HEK293 (cell line): Measurements from ENCODE around the gene ACOT7.

ENCODE experiments used
- CTCF ChIA-PET: fragments of 350-600 bp; formaldehyde crosslinking; extraction: SDS; loops from one replicate; lab custom pipeline; 2021; ENCODE audit warnings: antibody characterized with exemption; lab: Yijun Ruan, JAX
- POLR2A ChIA-PET: fragments of 300-600 bp; formaldehyde crosslinking; extraction: SDS; loops from one replicate; lab custom pipeline; 2020; ENCODE audit warnings: antibody characterized with exemption, inconsistent platforms; lab: Yijun Ruan, JAX
- H3K27ac ChIP-seq: fragments of 200-500 bp; sonication (Bioruptor generic); 2 replicates; pipeline ENCODE4 v1.5.1; 2014; ENCODE audit warnings: low read depth, low read length, control low read depth, inconsistent platforms; ENCODE audit errors: extremely low read depth
- H3K36me3 ChIP-seq, 2 experiments: fragments of 200-500 bp in 1 of 2; sonication (Bioruptor generic) in 1 of 2; 1 replicate in 1 of 2; 2 replicates in 1 of 2; pipeline ENCODE4 v1.5.1; 2014 to 2017; ENCODE audit warnings: inconsistent platforms in 2 of 2, low read length in 2 of 2; ENCODE audit not compliant: control insufficient read depth in 2 of 2, insufficient read depth in 1 of 2
- H3K4me1 ChIP-seq: fragments of 200-500 bp; sonication (Bioruptor generic); 2 replicates; pipeline ENCODE4 v1.5.1; 2014; ENCODE audit warnings: mild to moderate bottlenecking, low read length, inconsistent platforms; ENCODE audit not compliant: control insufficient read depth, insufficient read depth
- H3K4me3 ChIP-seq: 2 replicates; pipeline ENCODE4 v1.5.1; 2011; ENCODE audit warnings: low read depth, mild to moderate bottlenecking, control low read depth, low read length, moderate library complexity
- H3K9me3 ChIP-seq: fragments of 200-500 bp; sonication (Bioruptor generic); 2 replicates; pipeline ENCODE4 v1.5.1; 2014; ENCODE audit warnings: low read depth, low read length, inconsistent platforms; ENCODE audit not compliant: control insufficient read depth, insufficient read depth
- BCL11A ChIP-seq: fragments of 450-650 bp; formaldehyde crosslinking; IDR thresholded peaks from 2 replicates; pipeline ENCODE4 v1.5.1; 2016; ENCODE audit warnings: low read depth, missing biosample characterization, missing genetic modification characterization
- GFI1B ChIP-seq: fragments of 450-650 bp; formaldehyde crosslinking; IDR thresholded peaks from 2 replicates; pipeline ENCODE4 v1.5.1; 2016; ENCODE audit warnings: missing biosample characterization, missing genetic modification characterization
- GLIS1 ChIP-seq: fragments of 450-650 bp; formaldehyde crosslinking; IDR thresholded peaks from 2 replicates; pipeline ENCODE4 v1.5.1; 2016; ENCODE audit warnings: missing biosample characterization, missing genetic modification characterization
- ZEB2 ChIP-seq: fragments of 450-650 bp; formaldehyde crosslinking; IDR thresholded peaks from 2 replicates; pipeline ENCODE4 v1.5.1; 2016; ENCODE audit warnings: missing biosample characterization, missing genetic modification characterization
- ZFP69B ChIP-seq: fragments of 450-650 bp; formaldehyde crosslinking; IDR thresholded peaks from 2 replicates; pipeline ENCODE4 v1.5.1; 2016; ENCODE audit warnings: missing biosample characterization, missing genetic modification characterization
- ZIC2 ChIP-seq: fragments of 450-650 bp; formaldehyde crosslinking; IDR thresholded peaks from 2 replicates; pipeline ENCODE4 v1.5.1; 2016; ENCODE audit warnings: missing biosample characterization, missing genetic modification characterization
- ZNF114 ChIP-seq: fragments of 450-650 bp; formaldehyde crosslinking; IDR thresholded peaks from 2 replicates; pipeline ENCODE4 v1.5.0; 2017; ENCODE audit warnings: missing biosample characterization, missing genetic modification characterization
- ZNF132 ChIP-seq: fragments of 450-650 bp; formaldehyde crosslinking; IDR thresholded peaks from 2 replicates; pipeline ENCODE4 v1.5.1; 2017; ENCODE audit warnings: missing biosample characterization, missing genetic modification characterization, borderline replicate concordance
- ZNF138 ChIP-seq: fragments of 450-650 bp; formaldehyde crosslinking; IDR thresholded peaks from 2 replicates; pipeline ENCODE4 v1.5.1; 2016; ENCODE audit warnings: missing biosample characterization, missing genetic modification characterization, borderline replicate concordance
- ZNF169 ChIP-seq: fragments of 450-650 bp; formaldehyde crosslinking; IDR thresholded peaks from 2 replicates; pipeline ENCODE4 v1.5.1; 2016; ENCODE audit warnings: missing biosample characterization, missing genetic modification characterization
- ZNF221 ChIP-seq: fragments of 450-650 bp; formaldehyde crosslinking; IDR thresholded peaks from 2 replicates; pipeline ENCODE4 v1.5.1; 2017; ENCODE audit warnings: missing biosample characterization, missing genetic modification characterization, borderline replicate concordance
- ZNF391 ChIP-seq: fragments of 450-650 bp; formaldehyde crosslinking; IDR thresholded peaks from 2 replicates; pipeline ENCODE4 v1.5.1; 2016; ENCODE audit warnings: low read depth, missing biosample characterization, missing genetic modification characterization, borderline replicate concordance
- ZNF423 ChIP-seq: fragments of 450-650 bp; formaldehyde crosslinking; IDR thresholded peaks from 2 replicates; pipeline ENCODE4 v1.5.1; 2016; ENCODE audit warnings: missing biosample characterization, missing genetic modification characterization
- ZNF561 ChIP-seq: fragments of 450-650 bp; IDR thresholded peaks from 2 replicates; pipeline ENCODE4 v1.5.1; 2018; ENCODE audit warnings: missing biosample characterization, missing genetic modification characterization, borderline replicate concordance
- ZNF654 ChIP-seq: fragments of 450-650 bp; formaldehyde crosslinking; IDR thresholded peaks from 2 replicates; pipeline ENCODE4 v1.5.1; 2016; ENCODE audit warnings: low read depth, missing biosample characterization, missing genetic modification characterization
- ZNF701 ChIP-seq: fragments of 450-650 bp; formaldehyde crosslinking; IDR thresholded peaks from 2 replicates; pipeline ENCODE4 v1.5.1; 2016; ENCODE audit warnings: missing biosample characterization, missing genetic modification characterization
- ZNF768 ChIP-seq: fragments of 450-650 bp; formaldehyde crosslinking; IDR thresholded peaks from 2 replicates; pipeline ENCODE4 v1.5.1; 2018; ENCODE audit warnings: missing biosample characterization, mild to moderate bottlenecking, missing genetic modification characterization
- ZNF837 ChIP-seq: fragments of 450-650 bp; formaldehyde crosslinking; IDR thresholded peaks from 2 replicates; pipeline ENCODE4 v1.5.1; 2016; ENCODE audit warnings: missing biosample characterization, missing genetic modification characterization
- TF ChIP-seq, protein P1 (sequence below): IDR thresholded peaks from 2 replicates; pipeline ENCODE4 v1.6.1; 2011; ENCODE audit warnings: mild to moderate bottlenecking, low read depth, low read length, borderline replicate concordance
- TF ChIP-seq, protein P2 (sequence below): fragments of 450-650 bp; formaldehyde crosslinking; IDR thresholded peaks from 2 replicates; pipeline ENCODE4 v1.5.1; 2016; ENCODE audit warnings: missing biosample characterization, missing genetic modification characterization, borderline replicate concordance

The ACOT7 gene

DNA sequence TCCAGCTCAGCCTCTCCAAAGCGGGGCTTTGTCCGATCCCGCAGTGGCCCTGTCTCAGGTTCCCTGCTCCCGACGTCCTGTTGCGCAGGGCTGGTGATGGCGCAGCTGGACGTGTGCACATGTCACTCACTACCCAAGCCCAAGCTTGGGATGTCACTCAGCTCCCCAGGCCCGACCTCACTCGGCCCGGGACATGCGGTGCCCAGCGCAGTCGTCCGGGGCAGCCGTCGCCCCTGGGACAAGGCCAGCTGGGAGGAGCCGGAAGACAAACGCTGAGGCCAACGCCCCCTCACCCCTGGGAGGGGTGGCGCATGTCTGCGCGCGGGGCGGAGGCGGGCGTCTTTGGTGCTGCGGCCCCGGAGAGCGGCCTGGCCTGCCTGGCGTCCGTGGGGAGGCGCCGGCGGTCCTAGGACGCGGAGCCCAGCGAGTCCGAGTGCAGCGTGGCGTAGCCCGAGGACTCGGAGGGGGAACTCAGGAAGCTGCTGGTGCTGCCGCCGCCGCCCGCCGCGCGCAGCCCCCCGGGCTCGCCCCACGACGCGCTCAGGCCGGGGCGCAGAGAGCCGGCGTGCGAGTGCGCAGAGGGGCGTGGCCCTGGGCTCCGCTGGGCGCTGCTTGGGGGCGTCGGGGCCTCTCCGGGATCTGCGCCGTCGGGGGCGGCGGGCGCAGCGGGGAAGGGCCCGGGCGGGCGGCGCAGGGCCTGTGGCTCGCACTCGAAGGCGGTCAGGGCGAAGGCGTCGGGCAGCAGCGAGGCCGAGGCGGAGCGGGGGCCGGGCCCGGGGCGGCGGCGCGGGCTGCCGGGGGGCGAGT is 144.4 kb downstream of the ACOT7 start:
- Histone ChIP-seq H3K4me3 (no peak overlapping the region), H3K27ac (no peak overlapping the region), H3K4me1 (no peaks in the 10 kb centered on the region), H3K9me3 (no peaks in the 10 kb centered on the region), H3K36me3 (peaks cover 0 to 8% of the 10 kb centered on the region in 2 experiments; a peak in 1 of 3 replicates)
- CTCF ChIA-PET: interaction anchor here (0.6 to 9.2 kb wide), 8 partner anchors 11 to 189 kb away, joined by 3 to 181 read pairs (median 14); no protein-coding TSS in a partner anchor
- POLR2A ChIA-PET: no interaction called here
- TF ChIP-seq ZFP69B (no peak), ZNF561 (tag by site-specific recombination) (no peak), ZNF114 (tag by site-specific recombination) (no peak), BCL11A (tag by site-specific recombination) (no peak), ZEB2 (tag by site-specific recombination) (no peak), GLIS1 (no peak), ZNF138 (tag by site-specific recombination) (no peak), ZNF423 (no peak), ZNF132 (tag by site-specific recombination) (no peak), ZNF837 (tag by site-specific recombination) (no peak), GFI1B (tag by site-specific recombination) (no peak), ZNF391 (tag by site-specific recombination) (no peak), ZNF654 (tag by site-specific recombination) (no peak), ZNF221 (tag by site-specific recombination) (no peak), ZNF701 (tag by site-specific recombination) (no peak), ZNF169 (tag by site-specific recombination) (no peak), ZIC2 (no peak), ZNF768 (no peak)
- TF ChIP-seq, protein P1, sequence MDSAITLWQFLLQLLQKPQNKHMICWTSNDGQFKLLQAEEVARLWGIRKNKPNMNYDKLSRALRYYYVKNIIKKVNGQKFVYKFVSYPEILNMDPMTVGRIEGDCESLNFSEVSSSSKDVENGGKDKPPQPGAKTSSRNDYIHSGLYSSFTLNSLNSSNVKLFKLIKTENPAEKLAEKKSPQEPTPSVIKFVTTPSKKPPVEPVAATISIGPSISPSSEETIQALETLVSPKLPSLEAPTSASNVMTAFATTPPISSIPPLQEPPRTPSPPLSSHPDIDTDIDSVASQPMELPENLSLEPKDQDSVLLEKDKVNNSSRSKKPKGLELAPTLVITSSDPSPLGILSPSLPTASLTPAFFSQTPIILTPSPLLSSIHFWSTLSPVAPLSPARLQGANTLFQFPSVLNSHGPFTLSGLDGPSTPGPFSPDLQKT: no peak
- TF ChIP-seq, protein P2, sequence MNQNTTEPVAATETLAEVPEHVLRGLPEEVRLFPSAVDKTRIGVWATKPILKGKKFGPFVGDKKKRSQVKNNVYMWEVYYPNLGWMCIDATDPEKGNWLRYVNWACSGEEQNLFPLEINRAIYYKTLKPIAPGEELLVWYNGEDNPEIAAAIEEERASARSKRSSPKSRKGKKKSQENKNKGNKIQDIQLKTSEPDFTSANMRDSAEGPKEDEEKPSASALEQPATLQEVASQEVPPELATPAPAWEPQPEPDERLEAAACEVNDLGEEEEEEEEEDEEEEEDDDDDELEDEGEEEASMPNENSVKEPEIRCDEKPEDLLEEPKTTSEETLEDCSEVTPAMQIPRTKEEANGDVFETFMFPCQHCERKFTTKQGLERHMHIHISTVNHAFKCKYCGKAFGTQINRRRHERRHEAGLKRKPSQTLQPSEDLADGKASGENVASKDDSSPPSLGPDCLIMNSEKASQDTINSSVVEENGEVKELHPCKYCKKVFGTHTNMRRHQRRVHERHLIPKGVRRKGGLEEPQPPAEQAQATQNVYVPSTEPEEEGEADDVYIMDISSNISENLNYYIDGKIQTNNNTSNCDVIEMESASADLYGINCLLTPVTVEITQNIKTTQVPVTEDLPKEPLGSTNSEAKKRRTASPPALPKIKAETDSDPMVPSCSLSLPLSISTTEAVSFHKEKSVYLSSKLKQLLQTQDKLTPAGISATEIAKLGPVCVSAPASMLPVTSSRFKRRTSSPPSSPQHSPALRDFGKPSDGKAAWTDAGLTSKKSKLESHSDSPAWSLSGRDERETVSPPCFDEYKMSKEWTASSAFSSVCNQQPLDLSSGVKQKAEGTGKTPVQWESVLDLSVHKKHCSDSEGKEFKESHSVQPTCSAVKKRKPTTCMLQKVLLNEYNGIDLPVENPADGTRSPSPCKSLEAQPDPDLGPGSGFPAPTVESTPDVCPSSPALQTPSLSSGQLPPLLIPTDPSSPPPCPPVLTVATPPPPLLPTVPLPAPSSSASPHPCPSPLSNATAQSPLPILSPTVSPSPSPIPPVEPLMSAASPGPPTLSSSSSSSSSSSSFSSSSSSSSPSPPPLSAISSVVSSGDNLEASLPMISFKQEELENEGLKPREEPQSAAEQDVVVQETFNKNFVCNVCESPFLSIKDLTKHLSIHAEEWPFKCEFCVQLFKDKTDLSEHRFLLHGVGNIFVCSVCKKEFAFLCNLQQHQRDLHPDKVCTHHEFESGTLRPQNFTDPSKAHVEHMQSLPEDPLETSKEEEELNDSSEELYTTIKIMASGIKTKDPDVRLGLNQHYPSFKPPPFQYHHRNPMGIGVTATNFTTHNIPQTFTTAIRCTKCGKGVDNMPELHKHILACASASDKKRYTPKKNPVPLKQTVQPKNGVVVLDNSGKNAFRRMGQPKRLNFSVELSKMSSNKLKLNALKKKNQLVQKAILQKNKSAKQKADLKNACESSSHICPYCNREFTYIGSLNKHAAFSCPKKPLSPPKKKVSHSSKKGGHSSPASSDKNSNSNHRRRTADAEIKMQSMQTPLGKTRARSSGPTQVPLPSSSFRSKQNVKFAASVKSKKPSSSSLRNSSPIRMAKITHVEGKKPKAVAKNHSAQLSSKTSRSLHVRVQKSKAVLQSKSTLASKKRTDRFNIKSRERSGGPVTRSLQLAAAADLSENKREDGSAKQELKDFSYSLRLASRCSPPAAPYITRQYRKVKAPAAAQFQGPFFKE (tag by site-specific recombination): no peak
